Stomach smooth muscle (tissue), 2 donors: ENCODE measurements around the gene FKBP2.

Experiments used
- H3K27ac ChIP-seq: one replicate; pipeline ENCODE4 v1.7.0; 2013; ENCODE audit warnings: mild to moderate bottlenecking, low read length, inconsistent platforms
- H3K27me3 ChIP-seq, 2 donors: one replicate each; pipeline ENCODE4 v1.7.0; 2013; ENCODE audit warnings: low read length in 2 of 2; ENCODE audit not compliant: insufficient read depth in 2 of 2, control insufficient read depth in 1 of 2
- H3K36me3 ChIP-seq, 2 donors: one replicate each; pipeline ENCODE4 v1.7.0; 2013; ENCODE audit warnings: low read length in 2 of 2; ENCODE audit not compliant: control insufficient read depth in 2 of 2, insufficient read depth in 2 of 2
- H3K4me1 ChIP-seq: one replicate; pipeline ENCODE4 v1.7.0; 2013; ENCODE audit warnings: low read length; ENCODE audit not compliant: control insufficient read depth, insufficient read depth
- H3K4me3 ChIP-seq, 2 donors: one replicate each; pipeline ENCODE4 v1.7.0; 2013; ENCODE audit warnings: low read length in 2 of 2
- H3K9ac ChIP-seq, 2 donors: one replicate each; pipeline ENCODE4 v1.7.0; 2013; ENCODE audit warnings: low read length in 2 of 2, mild to moderate bottlenecking in 1 of 2
- H3K9me3 ChIP-seq, 2 donors: one replicate each; pipeline ENCODE4 v1.7.0; 2013; ENCODE audit warnings: low read length in 2 of 2; ENCODE audit not compliant: control insufficient read depth in 2 of 2
- donor health status: healthy.
- donor health status: Pancreatic carcinoma.

FKBP2 gene

GRCh38 chr11:64227405-64227956, 13.4 kb upstream of the FKBP2 start:
- peak overlapping the region; percentile 93 for H3K4me3 ChIP-seq
- H3K4me1 ChIP-seq: peaks cover 55% of the 10 kb centered on the region
- H3K27ac ChIP-seq: no peak overlapping the region
- H3K36me3 ChIP-seq: peaks cover 0 to 8% of the 10 kb centered on the region in 2 donors
- no peaks in the 10 kb centered on the region for H3K27me3 ChIP-seq
- no peaks in the 10 kb centered on the region for H3K9me3 ChIP-seq
- H3K9ac ChIP-seq: peak overlapping the region; percentile 91 to 98

GRCh38 chr11:64229090-64229743, 11.7 kb upstream of the FKBP2 start:
- peaks cover 70% of the 10 kb centered on the region for H3K4me1 ChIP-seq
- peaks cover 0 to under 1% of the 10 kb centered on the region in 2 donors for H3K36me3 ChIP-seq
- peak overlapping the region; percentile 91 for H3K27ac ChIP-seq
- H3K9ac ChIP-seq: peak overlapping the region; percentile 80 to 94
- no peaks in the 10 kb centered on the region for H3K9me3 ChIP-seq
- H3K27me3 ChIP-seq: no peaks in the 10 kb centered on the region
- H3K4me3 ChIP-seq: peak overlapping the region; percentile 84 to 86

GRCh38 chr11:64229744-64230170, 11.1 kb upstream of the FKBP2 start:
- Histone ChIP-seq H3K9me3 (no peaks in the 10 kb centered on the region), H3K27ac (peak overlapping the region; percentile 91), H3K36me3 (no peaks in the 10 kb centered on the region), H3K27me3 (no peaks in the 10 kb centered on the region), H3K4me3 (peak overlapping the region; percentile 84 to 86), H3K4me1 (peaks cover 68% of the 10 kb centered on the region), H3K9ac (peak overlapping the region; percentile 80 to 94)

- H3K27me3 ChIP-seq: no peaks in the 10 kb centered on the region
- peak within 1 kb of the TSS; percentile 80 to 94 for H3K9ac ChIP-seq
- H3K4me1 ChIP-seq: peaks cover 68% of the 10 kb centered on the region
- peak within 1 kb of the TSS; percentile 84 to 86 for H3K4me3 ChIP-seq
- H3K27ac ChIP-seq: peak within 1 kb of the TSS; percentile 91
- H3K9me3 ChIP-seq: no peaks in the 10 kb centered on the region
- H3K36me3 ChIP-seq: no peaks in the 10 kb centered on the region
Measured at GRCh38 chr11:64230171-64230984, 10.5 kb upstream of the FKBP2 start, which contains the start of gene DNAJC4. Gene DNAJC4, plus strand, starts transcription at chr11:64230548. Its CDS starts 307 bp downstream, at chr11:64230855.

GRCh38 chr11:64230985-64231365, 9.9 kb upstream of the FKBP2 start:
- H3K4me1 ChIP-seq: peaks cover 69% of the 10 kb centered on the region
- no peaks in the 10 kb centered on the region for H3K36me3 ChIP-seq
- no peaks in the 10 kb centered on the region for H3K27me3 ChIP-seq
- H3K9me3 ChIP-seq: no peaks in the 10 kb centered on the region
- peak overlapping the region; percentile 80 to 94 for H3K9ac ChIP-seq
- H3K27ac ChIP-seq: peak overlapping the region; percentile 91
- H3K4me3 ChIP-seq: peak overlapping the region; percentile 84 to 86

- H3K4me1 ChIP-seq: peaks cover 69% of the 10 kb centered on the region
- peak overlapping the region in 1 of 2 donors; percentile 3 for H3K4me3 ChIP-seq
- no peaks in the 10 kb centered on the region for H3K9me3 ChIP-seq
- no peak overlapping the region for H3K9ac ChIP-seq
- H3K27me3 ChIP-seq: no peaks in the 10 kb centered on the region
- H3K27ac ChIP-seq: no peak overlapping the region
- no peaks in the 10 kb centered on the region for H3K36me3 ChIP-seq
Measured at GRCh38 chr11:64231546-64231945, 9.3 kb upstream of the FKBP2 start.

- Histone ChIP-seq H3K4me1 (peaks cover 61% of the 10 kb centered on the region), H3K27me3 (no peaks in the 10 kb centered on the region), H3K36me3 (peaks cover 0 to under 1% of the 10 kb centered on the region in 2 donors), H3K9me3 (no peaks in the 10 kb centered on the region), H3K9ac (no peak overlapping the region), H3K4me3 (no peak overlapping the region), H3K27ac (peak overlapping the region; percentile 18)
Measured at GRCh38 chr11:64232182-64232966, 8.5 kb upstream of the FKBP2 start.

- Histone ChIP-seq H3K36me3 (peaks cover 6% of the 10 kb centered on the region in 2 donors), H3K9ac (no peak overlapping the region), H3K9me3 (no peaks in the 10 kb centered on the region), H3K27ac (peak overlapping the region; percentile 18), H3K27me3 (no peaks in the 10 kb centered on the region), H3K4me3 (no peak overlapping the region), H3K4me1 (peaks cover 58% of the 10 kb centered on the region)
Measured at GRCh38 chr11:64232967-64233315, 8.0 kb upstream of the FKBP2 start.

- peaks cover 58% of the 10 kb centered on the region for H3K4me1 ChIP-seq
- peak within 1 kb of the TSS; percentile 72 to 77 for H3K4me3 ChIP-seq
- peak within 1 kb of the TSS; percentile 70 for H3K27ac ChIP-seq
- peak within 1 kb of the TSS; percentile 62 to 74 for H3K9ac ChIP-seq
- peaks cover 8 to 10% of the 10 kb centered on the region in 2 donors for H3K36me3 ChIP-seq
- no peaks in the 10 kb centered on the region for H3K27me3 ChIP-seq
- H3K9me3 ChIP-seq: no peaks in the 10 kb centered on the region
Measured at GRCh38 chr11:64233913-64234586, 6.8 kb upstream of the FKBP2 start, which contains the start of gene VEGFB. Gene VEGFB, plus strand, starts transcription at chr11:64234584. Its CDS starts 250 bp downstream, at chr11:64234834.
